ENCODE data around the gene MBD5.

MBD5 gene

DNA sequence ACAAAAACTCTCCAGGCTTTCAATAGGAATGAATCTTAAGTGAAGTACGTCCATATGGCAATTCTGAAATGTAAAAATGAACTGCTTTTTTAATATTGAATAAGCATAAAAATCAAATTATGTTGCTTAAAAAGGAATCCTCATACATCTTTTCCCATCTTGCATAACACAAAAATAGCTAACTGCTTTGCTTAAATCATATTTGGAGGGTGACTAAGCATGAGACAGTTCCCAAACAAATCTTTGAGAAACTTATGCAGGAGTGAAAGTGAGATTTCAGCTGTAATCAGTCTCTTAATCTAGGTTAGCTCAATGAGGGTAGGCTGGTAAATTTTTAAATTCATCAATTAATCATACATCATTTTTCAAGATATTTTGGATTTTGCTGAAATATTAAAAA lies 111.5 kb downstream of the MBD5 start:
- no peak for DNase-seq

DNA sequence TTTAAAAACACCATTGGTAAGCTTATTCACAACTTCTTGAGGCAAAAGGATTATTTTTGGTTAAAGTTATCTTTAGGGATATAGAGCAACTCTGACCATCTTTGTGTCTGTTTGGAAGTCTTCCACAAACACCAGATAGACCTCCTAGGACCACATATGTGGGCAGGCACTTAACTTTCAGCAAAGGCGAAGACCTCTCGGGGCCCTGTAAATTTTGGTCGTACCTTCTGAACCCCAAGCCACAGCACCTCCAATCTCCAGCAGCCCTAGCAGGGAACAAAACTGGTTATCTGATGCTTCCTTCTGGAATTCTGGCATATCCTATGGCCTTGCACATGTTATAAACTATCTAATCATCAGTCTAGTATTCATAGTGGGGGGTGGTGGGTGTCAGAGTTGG lies 114.8 kb downstream of the MBD5 start:
- DNase-seq, result no peak

DNA sequence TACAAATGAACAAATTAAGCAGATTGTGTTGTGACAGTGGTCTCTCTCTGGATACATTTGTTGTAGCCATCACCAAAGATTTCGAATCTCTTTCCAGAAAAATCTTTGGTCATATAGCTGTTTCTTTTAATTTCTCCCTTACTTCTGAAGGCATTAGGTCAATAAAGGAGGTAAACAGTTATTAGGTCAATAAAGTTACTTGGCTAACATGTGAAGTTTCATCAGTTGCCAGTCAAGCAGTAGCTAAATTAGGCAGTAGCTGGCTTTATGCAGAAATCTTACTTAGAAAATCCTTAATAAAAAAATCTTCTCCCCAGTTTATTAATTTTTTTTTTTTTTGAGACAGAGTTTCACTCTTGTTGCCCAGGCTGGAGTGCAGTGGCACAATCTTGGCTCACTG lies 115.5 kb downstream of the MBD5 start:
- DNase-seq, result no peak

DNA sequence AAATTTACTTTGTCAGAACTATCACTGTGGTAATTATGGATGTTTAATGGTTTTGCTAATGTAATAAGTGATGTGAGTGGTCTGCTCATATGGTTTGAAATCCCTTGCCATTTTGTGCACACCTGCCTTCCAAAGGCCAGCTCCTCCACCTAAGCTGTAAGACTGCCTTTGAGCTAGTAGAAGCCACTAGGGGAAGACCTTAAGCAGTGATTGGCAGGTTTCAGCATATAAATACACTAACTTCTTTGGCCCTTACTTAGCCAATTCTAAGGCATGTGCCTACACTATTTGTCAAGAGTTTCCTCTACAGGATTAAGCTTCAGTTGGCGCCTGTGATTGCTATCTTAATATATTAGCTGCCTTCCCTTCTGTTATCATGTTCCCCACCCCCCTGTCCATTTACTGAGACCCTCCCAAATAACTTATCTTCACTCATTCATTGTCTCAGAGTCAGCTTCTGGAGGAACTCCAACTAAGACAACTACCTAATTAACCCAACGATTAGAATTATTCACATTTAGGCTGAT lies 141.1 kb downstream of the MBD5 start:
- DNase-seq, result no peak

DNA sequence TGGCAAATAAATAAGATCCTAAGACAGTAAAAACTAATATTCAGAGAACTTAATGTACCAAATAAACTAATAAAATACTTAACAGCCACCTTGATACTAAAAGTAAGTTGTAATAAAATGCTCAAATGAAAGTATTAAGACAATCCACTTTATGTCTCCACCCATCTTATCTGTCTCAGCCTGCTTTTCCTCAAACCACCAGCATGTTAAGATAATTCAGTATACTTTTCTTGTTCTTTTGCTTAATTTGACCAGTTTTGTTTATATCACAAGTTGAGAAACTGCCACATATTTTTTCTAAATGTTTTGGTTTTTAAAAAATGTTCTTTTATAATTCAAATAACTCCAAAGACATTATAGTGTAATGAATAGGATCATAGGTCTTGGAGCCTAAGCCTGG lies 142.0 kb downstream of the MBD5 start:
- no peak for DNase-seq

DNA sequence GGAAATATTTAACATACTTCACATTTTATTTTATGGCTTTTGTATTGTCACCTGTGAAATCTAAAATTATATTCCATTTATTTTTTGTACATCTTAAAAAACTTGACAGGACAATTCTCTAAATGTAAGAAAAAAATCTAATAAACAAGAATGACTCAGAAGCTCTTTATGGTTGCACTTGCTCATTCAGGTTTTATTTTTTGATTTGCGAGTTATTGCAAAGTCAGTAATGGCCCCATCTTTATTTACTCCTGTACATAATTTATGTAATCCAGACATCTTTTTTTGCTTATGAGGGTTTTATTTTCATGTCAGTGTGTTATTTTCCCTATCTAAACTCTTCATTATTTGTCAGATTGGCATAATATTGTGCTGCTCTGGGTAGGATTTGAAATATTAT lies 145.1 kb downstream of the MBD5 start:
- no peak for DNase-seq

DNA sequence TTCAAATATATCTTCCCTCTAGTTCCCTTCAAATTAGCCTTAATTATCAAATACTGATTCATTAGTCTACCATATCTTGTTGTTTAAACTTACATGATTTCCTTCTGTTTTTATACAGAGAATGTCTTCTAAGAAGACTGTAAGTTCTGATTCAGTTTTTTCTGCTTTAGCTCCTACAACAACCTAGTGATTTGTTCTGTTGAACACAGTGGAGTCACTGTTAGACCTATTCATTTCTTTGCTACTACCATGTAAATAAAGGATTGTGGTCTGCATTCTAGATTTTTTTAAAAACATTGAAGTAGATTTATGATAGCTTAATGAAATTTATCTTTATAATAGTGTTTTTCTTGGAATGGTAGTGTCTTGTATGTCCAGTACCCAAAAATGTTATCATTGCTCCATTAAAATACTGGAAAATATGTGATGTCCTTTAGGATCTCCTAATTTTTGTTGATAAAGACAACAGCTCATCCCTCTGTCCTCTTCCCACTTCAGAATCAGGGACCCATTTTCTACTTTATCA lies 146.4 kb downstream of the MBD5 start:
- no peak for DNase-seq

DNA sequence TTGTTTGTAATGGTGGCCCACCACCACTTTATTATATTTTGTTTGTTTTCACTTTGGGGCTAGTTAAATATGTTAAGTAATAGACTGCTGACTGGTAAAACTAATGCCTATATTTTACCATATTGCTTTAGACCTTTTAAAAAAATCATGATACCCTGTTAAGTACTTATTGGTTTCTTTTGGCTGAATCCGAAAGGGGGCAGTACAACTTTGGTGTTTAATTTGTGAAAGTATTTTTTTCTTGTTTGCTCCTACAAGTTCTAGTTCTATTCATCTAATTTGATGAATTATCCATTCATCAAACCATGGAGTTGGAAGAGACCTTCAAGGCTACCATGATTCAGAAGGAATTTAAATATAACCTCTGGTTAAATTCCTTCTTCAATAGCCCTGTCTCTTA lies 147.0 kb downstream of the MBD5 start:
- no peak for DNase-seq

DNA sequence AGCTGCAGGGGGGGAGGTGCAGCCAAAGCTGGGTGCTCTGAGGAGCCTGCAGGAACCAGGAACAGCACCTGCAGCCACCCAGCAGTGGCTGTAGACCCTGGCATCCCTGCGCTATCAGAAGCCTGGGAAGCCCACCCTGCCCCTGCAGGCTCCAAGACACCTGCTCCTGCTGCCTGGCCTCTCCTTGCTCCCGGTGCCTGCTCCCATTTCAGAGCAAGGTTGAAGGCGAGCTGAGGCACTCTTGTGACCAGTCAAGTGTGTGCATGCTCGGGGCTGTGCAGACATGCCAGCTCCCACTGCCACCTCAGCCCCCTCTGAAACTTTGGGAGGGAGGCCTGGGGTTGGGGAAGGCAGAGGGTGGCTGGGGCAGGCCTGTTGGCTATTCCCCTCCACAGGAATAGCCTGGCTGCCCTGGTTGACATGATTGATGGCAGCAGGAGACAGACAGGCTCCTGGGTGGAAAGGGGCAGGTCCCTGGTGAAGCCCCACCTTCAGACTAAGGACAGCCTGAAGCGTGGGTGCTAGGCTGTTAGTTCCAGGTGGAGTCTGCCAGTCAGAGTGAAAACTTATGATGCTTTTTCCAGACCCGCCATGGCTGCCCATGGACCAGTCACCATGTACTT lies 151.4 kb downstream of the MBD5 start:
- DNase-seq, result no peak

DNA sequence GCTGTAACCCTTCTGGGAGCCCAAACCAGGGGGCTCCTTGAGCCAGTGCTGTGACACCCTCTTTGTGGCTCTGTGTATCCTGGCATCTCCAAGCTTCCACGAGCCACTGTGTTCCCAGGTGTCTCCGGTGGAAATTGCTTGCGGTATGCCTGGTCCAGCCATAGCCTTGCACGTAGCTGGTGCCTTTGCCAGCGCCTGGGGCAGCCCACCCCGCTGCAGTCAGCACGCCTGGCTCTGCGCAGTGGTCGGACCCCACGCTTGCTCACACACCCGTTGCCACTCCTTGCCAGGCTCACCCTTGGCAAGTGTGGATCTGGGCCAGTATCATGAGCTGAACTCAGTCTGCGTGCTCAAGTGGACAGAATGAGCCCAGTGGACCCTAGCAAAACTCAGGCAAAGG lies 152.3 kb downstream of the MBD5 start:
- no peak for DNase-seq

DNA sequence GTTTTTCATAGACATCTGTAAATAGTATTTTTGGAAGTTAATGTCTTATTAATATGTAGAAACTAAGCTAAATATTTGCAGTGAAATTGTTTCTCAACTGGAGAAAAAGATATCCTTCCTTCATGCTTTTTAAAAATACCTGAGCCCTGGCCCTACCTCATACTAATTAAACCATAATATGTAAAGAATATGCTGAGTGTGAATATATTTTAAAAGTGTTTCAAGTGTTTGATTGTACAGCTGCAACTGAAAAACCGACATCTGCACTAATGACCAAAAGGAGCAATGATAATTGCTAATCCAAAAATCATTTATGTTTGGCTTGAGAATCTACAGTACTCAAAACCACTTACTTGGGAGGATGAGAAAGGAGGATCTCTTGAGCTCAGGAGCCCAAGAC lies 156.7 kb downstream of the MBD5 start:
- no peak for DNase-seq

DNA sequence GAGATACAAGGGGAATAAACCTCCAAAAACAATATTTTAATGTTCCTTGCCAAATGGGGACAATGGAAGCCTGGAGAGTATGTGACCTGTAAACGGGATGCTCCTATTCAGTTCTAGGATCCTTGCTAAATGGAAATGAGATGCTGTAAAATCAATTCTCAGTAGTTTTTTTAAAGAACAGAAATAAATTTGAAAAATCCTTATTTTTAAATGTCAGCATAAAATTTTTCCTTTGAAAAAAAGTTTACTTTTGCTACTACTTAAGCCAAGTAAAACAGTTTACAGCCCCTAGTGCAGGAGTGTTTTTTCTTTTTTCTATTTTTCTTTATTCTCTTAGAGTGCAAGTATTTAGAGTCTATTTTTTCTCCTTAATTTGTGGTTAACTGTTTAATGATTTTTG lies 158.8 kb downstream of the MBD5 start:
- DNase-seq, result no peak

DNA sequence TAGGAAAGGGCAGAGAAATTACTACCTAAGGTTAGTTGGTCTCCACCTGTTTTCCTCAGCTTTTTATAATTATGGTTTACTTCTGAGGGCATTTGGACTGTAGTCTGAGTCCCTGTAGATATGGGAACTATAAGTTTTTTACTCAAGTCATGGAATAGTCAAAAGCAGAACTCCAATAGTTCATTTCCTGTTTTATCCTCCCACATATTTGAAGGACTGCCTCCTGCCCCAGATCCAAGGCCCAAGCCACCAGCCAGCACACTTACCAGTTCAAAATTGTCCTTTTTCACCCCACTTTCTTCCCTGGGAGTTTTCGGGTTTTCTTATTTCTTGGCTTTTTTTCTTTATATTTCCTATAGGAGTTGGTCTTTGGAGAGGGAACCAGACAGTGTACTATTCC lies 164.1 kb downstream of the MBD5 start:
- no peak for DNase-seq

DNA sequence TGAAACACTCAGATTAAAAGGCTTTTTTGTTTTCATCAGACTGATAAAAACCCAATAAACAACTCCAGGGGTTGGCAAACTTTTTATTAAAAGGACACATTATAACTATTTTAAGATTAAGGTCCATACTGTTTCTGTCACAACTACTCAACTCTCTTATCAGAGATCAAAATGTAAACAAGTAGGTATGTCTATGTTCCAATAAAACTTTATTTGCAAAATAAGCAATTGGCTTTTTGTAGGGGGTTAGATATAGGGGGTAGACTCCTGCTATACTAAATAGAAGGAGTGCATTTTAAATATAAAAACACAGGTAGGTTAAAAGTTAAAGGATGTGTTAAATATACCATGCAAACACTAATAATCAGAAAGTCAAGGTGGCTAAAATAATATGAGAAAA lies 174.0 kb downstream of the MBD5 start:
- no peak for DNase-seq

DNA sequence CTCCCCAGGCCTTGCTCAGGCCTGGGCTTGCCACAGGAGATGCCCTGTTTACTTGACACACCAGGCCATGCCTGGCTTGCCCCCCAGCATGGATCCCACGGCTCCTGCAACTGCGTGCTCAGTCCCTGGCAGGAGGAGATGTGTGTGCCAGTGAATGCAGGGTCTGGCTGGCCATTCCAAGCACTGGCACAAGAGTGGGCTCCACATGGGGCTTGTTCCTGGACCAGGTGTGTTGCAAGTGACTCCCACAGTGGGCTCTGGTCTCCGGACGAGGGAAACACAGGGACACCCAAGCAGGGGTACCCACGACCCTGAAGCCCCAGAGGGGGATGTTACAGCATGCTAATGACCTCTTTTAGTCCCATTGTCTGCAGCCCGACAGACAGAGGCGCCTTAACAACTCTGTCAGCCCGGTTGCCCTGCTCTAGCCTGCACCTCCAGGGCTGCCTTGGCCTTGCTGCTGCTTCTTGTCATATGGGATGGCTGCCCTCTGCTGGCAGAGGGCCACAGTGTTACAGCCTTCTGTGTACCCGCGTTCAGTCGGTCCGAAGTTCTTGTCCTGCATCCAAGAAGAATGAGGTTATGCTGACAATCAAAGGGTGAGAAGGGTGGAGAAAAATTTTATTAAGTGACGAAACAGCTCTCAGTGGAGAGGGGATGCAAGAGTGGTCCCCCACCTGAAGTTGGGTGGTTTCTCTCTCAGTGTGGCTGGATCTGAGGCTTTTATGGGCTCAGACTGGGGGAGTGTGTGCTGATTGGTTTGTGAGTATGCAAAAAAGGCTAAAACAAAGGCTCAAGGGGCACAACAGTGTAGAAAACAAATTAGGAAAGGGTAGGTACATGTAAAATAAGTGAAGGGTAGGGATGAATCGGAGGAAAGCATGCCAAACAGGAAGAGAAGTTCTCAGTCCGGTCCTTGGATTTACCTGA lies 180.4 kb downstream of the MBD5 start:
- DNase-seq, result no peak

DNA sequence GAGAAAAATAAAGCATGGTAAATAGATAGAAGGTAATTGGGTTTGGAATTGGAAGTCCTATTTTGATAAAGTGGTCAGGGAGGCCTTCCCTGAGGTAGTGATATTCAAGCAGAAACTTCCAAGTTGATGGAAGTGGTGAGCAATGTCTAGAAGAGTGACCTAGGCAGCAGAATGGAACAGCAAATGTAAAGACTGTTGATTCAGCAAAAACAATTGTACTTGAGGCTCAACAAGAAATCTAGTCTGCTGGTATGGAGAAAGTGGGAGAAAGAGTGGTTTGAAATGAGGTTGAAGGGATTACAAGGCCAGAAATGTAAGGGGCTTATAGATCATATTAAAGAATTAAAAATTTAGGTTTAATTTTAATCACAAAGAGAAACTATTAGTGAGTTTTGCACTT lies 181.3 kb downstream of the MBD5 start:
- DNase-seq, result no peak

DNA sequence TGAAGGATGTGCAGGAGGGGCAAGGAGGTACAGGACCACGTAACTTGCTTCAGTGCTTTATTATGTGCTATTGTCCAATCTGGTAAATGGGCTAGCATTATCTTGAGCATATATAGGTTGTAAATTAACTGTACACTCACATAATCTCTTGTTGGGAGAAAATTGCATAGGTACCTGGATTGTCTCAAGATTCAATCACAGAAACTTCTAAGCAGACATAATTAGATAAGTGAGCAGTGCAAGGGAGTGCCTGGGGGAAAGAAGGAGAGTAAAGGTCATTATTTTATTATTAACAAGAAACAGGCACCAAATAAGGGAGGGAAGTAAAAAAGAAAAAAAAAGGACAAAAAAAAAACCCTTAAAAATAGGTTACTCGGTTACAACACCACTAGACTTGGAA lies 186.2 kb downstream of the MBD5 start:
- no peak for DNase-seq

DNA sequence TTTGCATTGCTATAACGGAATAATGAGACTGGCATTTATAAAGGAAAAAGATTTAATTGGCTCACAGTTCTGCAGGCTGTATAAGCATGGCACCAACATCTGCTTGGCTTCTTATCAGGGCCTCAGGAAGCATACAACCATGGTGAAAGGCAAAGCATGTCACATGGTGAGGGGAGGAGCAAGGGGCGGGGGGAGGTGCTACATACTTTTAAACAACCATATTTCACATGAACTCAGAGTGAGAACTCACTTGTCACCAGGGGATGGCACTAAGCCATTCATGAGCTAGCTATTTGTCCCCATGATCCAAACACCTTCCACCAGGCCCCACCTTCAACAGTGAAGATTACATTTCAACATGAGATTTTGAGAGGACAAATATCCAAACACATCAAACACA lies 188.7 kb downstream of the MBD5 start:
- no peak for DNase-seq

DNA sequence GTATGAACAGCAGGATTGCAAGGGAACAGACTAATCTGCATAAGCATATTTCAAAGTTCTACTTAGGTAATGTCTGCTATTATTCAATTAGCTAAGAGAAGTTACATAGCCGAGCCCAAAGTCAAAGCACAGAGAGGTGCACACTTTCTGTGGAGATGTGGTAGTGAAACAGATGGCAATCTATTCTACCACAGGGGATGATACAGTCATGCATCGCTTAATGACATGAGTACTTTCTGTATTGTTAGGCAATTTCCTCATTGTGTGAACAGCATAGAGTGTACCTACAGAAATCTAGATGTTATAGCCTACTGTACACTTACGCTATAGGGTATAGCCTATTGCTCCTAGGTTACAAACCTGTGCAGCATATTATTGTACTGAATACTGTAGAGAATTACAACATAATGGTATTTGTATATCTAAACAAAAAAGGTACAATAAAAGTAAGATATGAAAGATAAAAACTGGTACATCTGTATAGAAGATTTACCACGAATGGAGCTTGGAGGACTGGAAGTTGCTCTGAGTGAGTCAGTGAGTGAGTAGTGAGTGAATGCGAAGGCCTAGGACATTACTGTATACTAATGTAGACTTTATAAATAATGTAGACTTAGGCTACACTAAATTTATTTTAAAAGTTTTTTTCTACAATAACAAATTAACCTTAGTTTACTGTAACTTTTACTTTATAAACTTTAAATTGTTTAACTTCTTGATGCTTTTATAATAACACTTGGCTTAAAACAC lies 197.6 kb downstream of the MBD5 start:
- no peak for DNase-seq

DNA sequence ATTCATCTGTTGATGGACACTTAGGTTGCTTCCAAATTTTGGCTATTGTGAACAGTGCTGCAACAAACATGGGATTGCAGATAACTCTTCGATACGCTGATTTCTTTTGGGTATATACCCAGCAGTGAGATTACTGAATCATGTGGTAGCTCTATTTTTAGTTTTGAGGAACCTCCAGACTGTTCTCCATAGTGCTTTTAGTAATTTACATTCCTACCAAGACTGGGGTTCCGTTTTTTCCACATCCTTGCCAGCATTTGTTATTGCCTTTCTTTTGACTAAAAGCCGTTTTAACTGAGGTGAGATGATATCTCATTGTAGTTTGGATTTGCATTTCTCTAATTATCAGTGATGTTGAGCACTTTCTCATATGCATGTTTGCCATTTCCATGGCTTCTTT lies 200.3 kb downstream of the MBD5 start:
- DNase-seq, result no peak

DNA sequence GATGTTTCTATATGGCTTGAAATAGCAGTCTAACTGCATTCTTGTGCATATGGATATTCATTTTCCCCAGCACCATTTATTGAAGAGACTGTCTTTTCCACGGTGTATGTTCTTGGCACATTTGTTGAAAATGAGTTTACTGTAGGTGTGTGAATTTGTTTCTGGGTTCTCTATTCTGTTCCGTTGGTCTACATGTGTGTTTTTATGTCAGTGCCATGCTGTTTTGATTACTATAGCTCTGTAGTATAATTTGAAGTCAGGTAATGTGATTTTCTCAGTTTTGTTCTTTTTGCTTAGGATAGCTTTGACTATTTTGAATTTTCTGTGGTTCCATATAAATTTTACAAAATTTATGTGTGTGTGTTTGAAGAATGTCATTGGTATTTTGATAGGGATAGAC lies 201.0 kb downstream of the MBD5 start:
- no peak for DNase-seq

DNA sequence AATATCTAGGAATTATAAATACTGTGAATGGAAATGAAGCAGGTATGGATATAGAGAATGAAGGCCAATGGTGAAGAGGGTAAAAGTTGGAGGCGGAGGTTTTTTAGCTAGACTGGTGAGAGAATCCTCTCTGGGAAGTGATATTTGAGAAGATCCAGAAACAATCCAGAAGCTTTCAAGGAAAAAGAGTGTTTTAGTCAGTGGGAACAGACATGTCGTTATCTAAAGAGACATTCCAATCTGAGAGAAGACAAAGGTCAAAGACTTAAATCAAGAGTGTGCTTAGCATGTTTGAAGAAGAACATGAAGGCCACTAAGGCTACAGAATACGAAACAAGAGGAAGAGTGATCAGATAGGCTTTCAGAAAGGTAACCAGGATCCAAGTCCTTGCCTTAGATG lies 211.0 kb downstream of the MBD5 start:
- DNase-seq, result no peak

DNA sequence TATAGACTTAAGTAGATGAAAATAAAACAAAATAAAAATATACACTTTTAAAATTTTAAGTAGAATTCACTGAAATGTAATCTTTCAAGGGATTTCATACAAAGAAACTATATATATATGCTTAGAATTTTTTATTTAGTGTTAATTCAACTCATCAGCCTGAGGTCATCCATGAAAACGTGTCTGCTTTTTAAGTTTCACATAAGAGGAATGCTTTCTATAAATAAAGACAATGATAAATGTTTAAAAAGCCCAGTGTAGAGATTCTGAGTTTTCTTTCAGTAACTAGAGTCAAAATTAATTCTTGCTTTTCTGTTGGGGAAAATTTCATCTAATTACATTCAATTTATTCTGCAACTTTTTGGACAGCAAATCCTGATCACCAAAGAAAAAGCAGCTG lies 213.3 kb downstream of the MBD5 start:
- no peak for DNase-seq

DNA sequence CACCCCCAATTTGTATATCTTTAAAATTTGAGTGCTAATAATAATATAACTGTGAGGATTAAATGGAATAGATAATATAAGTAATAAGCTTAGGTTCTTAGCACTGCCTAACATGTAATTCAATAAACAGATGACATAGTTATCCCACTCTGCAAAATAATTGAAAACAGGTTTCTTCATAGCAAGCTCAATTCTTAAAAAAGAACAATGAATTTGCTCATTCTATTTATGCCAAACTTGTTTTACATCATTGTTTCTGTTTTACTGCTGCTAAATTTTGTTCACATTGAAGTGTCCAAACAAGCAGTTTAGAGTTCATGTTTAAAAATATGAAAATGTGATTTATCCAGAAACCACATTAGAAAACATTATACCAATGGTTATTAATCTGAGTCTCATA lies 217.0 kb downstream of the MBD5 start:
- DNase-seq, result no peak
